CD4-positive, alpha-beta T cell treated with Interleukin-17A for 4 hours (primary cell): ENCODE measurements around the gene SELENOO.

ENCODE experiments used
- DNase-seq: peaks from one replicate; pipeline ENCODE4 v3.0.0-alpha.2; 2020; ENCODE audit warnings: mixed read lengths

Gene SELENOO

DNA sequence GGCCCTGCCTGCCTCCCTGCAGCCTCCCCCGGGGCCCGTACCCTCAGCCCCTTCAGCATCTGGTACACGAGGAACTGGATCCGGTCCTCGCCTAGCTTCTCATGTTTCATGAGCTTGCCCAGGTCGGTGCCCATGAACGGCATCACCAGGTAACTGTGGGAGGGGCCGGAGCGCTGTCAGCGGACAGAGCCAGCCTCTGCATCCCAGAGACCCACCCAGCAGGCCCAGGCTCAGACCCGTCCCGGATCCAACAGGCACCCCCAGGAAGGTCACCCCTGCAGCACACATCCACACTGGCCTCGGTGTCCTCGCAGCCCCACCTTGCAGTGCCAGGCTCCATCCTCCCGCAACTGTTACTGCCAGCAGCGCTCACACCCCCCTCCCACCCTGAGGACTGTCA, 56.2 kb downstream of the SELENOO start:
- DNase-seq = no peak

DNA sequence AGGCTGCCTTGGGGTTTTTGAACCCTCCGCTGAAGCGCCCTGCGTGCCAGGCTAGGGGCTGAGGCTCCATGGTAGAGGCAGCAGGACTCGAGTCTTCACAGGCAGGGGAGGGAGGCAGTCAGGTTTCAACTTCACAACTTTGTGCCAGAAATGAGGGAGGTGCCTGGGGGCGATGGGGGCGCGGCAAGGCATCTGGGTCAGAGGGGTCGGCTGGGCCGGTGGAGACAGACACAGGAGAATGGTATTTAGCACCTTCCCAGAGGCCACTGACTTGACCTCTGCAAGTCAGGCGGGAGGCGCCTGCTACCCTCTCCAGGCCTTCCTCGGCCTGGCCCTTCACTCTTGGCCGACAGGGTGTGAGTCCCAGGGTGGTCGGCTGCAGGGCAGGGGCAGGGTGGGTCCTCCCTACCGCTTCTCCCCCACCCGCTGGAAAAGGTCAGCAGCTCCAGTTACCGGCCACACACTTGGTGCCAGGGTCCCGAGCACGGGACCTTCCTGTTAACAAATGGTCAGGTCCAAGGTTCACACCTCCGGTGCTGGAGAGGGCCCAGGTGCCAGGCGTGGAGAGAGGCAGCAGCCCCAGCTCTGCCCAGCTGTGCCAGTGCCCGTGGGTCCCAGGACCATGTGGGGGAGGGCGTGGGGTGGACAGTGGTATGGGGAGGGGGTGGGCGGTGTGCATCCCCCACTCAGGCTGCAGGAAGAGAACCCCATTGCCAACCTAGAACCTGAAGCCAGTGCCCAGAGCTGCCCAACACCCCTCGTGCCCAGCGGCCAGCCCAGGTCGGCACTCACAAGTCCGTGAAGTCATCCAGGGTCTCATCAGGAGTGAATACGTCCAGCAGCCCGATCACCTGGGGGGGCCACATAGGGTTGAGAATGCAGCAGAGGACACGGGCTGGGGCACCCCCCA, 56.9 kb downstream of the SELENOO start:
- no peak for DNase-seq

DNA sequence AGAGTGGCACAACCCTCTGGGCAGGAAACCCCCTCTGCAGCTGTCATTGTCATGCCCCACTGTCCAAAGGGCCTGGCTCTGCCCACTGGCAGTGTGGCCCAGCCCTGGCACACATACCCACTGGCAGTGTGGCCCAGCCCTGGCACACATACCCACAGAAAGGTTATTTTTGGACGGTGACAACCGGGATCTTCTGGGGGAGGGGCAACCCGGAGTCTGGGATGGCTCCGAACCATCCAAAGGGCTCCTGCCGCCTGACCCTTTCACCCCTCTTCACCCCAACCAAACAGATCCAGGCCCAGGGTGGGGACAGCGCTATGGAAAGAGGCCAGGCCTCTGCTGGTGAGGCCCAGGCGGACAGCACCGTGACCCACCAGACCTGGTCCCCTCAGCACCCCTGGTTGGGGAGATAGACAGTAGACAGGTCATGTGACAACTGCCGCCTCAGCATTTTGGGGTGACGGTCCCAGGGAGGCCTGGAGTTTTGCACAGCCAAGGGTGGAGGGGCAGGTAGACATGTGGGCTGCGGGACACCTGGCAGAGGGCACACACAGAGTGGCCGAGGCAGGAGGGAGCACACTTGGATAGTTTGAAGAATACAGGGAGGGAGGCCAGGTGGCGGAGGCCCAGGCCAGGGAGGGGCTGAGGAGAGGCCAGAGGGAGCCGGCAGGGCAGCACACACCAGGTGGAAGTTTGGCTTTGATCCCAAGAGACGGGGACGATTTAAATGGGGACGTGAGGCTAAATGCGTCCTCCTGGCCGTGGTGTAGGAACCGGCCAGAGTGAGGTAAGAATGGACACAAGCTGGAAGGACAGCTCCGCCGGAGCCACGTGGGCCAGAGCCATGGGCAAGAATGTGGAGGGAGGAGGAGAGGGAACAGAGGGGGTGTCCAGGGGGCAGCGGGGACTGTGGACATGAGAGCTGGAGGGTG, 57.8 kb downstream of the SELENOO start:
- no peak for DNase-seq

DNA sequence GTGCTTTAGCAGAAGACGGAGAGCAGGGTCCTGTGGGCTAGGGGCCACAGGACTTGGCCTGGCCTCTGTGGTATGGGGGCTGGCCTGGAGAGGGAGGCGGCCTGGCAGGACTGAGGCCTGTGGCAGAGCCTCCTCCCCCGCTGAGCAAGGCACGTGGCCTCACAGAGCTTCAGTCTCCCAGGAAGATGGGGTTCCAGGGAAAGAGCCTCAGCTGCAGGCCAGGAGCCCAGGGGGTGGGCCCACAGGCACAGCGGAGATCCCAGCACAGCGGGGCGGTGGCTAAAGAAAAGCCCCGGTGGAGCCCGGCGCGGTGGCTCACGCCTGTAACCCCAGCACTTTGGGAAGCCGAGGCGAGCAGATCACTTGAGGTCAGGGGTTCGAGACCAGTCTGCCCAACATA, 58.5 kb downstream of the SELENOO start:
- no peak for DNase-seq

- no peak for DNase-seq
These were observed 59.6 kb downstream of the SELENOO start for GRCh38 chr22:50260434-50260800.

DNA sequence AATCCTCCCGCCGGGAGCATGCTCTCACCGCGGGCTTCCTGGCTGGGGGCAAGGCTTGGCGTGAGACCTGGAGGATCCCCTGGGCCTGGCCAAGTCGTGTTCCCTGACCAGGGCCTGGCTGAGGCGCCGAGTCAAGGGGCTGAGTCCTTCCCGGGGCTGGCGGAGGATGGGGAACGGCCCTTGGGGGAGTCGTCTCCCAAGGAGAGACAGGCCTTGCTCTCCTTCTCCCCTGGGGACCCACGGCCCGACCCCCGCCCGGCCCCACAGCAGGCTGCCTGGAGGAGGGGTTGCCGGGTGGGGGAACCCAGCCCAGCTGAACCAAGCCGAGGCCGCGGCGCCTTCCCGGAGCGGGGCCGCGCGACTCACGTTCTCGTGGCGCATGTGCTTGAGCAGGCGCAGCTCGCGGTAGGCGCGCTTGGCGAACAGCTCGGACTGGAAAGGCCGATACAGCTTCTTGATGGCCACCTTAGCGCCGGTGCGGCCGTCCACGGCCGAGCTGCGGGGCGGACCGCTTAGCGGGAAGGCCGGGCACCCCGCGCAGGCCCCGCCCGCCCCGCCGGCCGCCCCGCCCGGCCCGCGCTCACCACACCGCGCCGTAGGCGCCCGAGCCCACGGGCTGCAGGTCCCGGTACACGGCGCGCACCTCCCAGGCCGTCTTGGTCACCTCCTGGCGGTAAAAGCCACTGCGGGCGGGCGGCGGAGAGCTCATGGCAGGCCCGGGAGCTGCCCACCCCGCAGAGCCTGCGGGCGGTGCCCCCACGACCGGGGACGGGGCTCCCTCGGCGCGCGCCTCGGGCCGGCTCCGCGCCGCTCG, 60.2 kb downstream of the SELENOO start:
- no peak for DNase-seq

DNA sequence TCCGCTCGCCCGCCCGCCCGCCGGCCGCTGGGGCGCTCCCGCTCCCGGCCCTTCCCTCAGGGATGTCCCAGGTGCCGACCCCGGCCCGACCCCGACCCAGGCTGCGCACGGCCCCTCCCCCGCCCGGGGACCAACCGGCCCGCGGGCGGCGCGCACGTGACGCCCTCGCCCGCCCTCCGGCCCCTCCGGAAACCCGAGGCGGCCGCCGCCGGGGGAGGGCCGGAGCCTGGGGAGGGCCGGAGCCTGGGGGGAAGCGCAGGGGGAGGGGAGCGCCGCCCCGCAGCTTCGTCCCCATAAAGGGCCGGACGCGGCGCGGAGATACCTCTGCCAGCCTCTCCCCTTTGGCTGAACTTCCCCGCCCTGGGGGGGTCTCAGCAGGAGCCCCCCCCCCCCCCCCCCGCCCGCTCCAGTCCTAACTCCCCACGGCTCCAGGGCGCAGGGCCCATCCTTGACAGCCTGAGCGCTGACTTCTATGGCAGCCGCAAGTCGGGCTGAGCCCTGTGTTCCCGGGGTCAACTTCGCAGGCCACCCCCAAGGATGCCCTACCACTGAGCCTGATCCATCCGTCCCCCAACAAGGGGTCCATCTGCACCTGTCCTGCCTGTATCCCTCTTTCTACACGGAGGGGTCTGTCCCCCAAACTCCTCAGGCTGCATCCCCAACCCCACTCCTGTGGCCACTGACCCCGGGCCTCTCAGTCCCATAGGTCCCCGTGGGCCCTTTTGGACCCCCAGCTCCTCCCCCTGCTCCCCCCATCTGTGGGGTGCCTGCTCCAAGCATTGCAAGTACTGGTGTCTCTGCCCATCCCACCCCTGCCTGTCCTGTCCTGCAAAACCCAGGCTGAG, 61.0 kb downstream of the SELENOO start, which contains the start of gene MAPK12:
Gene MAPK12 (minus strand): TSS at position 69 of the 845 bp plus-strand sequence. CDS start 174 bp downstream, outside the sequence.
- DNase-seq = no peak

- DNase-seq = no peak
These were observed 61.7 kb downstream of the SELENOO start for GRCh38 chr22:50262460-50262911.

GRCh38 chr22:50262973-50263617, 62.3 kb downstream of the SELENOO start:
- DNase-seq = no peak

- no peak for DNase-seq
These were observed 63.4 kb downstream of the SELENOO start for GRCh38 chr22:50264104-50264745.

DNA sequence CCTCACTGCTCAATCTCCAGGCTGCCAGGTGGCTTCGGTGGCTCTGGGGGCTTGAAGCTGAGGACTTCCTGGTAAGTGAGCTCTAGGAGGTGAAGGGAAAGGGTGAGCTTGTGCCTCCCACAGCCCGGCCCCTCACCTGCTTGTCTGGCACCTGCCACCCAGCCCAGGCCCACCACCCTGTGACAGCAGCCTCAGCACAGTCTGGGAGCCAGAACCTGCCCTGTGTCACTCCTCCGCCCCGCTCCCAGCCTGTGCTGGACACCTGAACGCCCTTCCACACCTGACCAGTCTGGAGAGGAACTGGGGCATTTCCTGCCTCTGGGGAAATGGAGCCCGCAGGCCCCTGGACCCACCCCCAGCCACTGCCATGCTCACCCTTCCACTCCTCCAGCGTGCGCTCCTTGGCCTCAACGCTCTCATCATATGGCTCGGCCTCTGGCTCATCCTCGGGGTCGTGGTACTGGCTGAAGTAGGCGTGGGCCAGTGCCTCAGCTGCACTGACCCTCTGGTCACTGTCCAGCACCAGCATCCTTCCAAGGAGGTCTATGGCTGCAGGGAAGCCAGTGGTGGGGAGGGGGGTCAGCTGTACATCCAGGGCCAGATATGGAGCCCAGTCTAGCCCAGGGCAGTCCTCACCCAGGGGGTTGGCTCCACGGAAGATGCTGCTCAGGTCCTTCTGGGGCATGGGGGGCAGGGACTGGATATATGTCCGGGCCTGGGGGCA, 64.3 kb downstream of the SELENOO start:
- DNase-seq = no peak

- no peak for DNase-seq
These were observed 66.2 kb downstream of the SELENOO start for GRCh38 chr22:50266994-50267393.
